ENCODE results near the gene CD2AP. TPM values are rescaled to one million over a fixed set of nuclear protein-coding genes. Genes with fewer than 3 reads are reported as not detected.

Gene CD2AP
- total and polyA plus RNA-seq, 2 experiments from 2014 or later: 13.2 to 22.8 TPM

GRCh38 chr6:47655719-47656595 is 178.4 kb downstream of the CD2AP start:
- no peak overlapping the region for H2AFZ ChIP-seq
- TF ChIP-seq EZH2phosphoT487 (IDR thresholded peaks at IDR 0.05; ENCODE audit: insufficient read depth, low read depth) (no peak), EZH2 (IDR thresholded peaks at IDR 0.05; ENCODE audit: insufficient read depth, poor library complexity, severe bottlenecking) (no peak)
- no peaks in the 10 kb centered on the region for H3K9me2 ChIP-seq (ENCODE audit: insufficient read depth)
- H3K4me3 ChIP-seq: no peak overlapping the region
- H3K27me3 ChIP-seq (replicated peaks; ENCODE audit: insufficient read depth): peaks cover 10% of the 10 kb centered on the region; the same call in 1 of the 2 replicates
- no peaks in the 10 kb centered on the region for H3K79me2 ChIP-seq (ENCODE audit: insufficient read depth)
- in situ Hi-C loops (cut with MboI): no loop called here
- no peak overlapping the region for H3K9ac ChIP-seq
- peak; percentile 53 for DNase-seq
- no peaks in the 10 kb centered on the region for H3K9me3 ChIP-seq (ENCODE audit: low read depth)
- WGBS, 2 experiments (ENCODE audit: low coverage in 1 of 2, low lambda C conversion rate in 2 of 2, missing lambda C conversion rate in 2 of 2): 55 to 58% methylated on average over 7 of the region's 7 CpGs
- H3K4me1 ChIP-seq (ENCODE audit: insufficient read depth): peaks cover 9% of the 10 kb centered on the region
- no peaks in the 10 kb centered on the region for H3F3A ChIP-seq (ENCODE audit: insufficient read depth)
- no peaks in the 10 kb centered on the region for H4K20me1 ChIP-seq (ENCODE audit: insufficient read depth)
- H3K4me2 ChIP-seq (ENCODE audit: unreplicated experiment): no peak overlapping the region
- no peak overlapping the region for H3K27ac ChIP-seq
- H3K36me3 ChIP-seq (ENCODE audit: low read depth): no peaks in the 10 kb centered on the region

DNA sequence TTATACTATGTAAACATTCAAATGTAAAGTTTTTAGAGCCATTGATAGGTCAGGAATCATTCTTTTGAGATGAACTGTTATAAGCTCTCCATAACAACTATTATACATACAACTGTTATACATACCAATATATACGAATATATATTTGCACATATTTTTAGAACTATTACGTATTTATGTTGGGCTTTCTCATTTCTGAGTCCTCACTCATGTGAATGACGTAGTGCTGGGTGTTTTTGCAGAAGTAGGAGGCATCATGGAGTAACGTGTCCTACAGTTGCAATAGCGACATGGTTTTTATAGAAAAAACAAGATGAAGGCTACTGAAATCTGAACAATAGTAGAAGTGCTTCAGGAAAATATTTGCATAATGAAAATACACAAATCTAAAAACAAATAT is 184.4 kb downstream of the CD2AP start:
- Histone ChIP-seq H3K4me2 (ENCODE audit: unreplicated experiment) (no peak overlapping the region), H3K9me3 (ENCODE audit: low read depth) (no peaks in the 10 kb centered on the region)

GRCh38 chr6:47663462-47664216 is 186.1 kb downstream of the CD2AP start:
- 68 to 74% methylated on average over 12 to 13 of the region's 13 CpGs for WGBS, 2 experiments (ENCODE audit: low coverage in 1 of 2, low lambda C conversion rate in 2 of 2, missing lambda C conversion rate in 2 of 2)
- H3K36me3 ChIP-seq (ENCODE audit: low read depth): no peaks in the 10 kb centered on the region
- no peak overlapping the region for H3K9ac ChIP-seq
- no peak for DNase-seq
- H3K79me2 ChIP-seq (ENCODE audit: insufficient read depth): no peaks in the 10 kb centered on the region
- no peak overlapping the region for H2AFZ ChIP-seq
- H3K9me2 ChIP-seq (ENCODE audit: insufficient read depth): no peaks in the 10 kb centered on the region
- H3K9me3 ChIP-seq (ENCODE audit: low read depth): no peaks in the 10 kb centered on the region
- H4K20me1 ChIP-seq (ENCODE audit: insufficient read depth): no peaks in the 10 kb centered on the region
- no peak overlapping the region for H3K27ac ChIP-seq
- TF ChIP-seq EZH2phosphoT487 (IDR thresholded peaks at IDR 0.05; ENCODE audit: insufficient read depth, low read depth): no peak
- no peak for TF ChIP-seq EZH2 (IDR thresholded peaks at IDR 0.05; ENCODE audit: insufficient read depth, poor library complexity, severe bottlenecking)
- no peak overlapping the region for H3K4me3 ChIP-seq
- H3F3A ChIP-seq (ENCODE audit: insufficient read depth): no peaks in the 10 kb centered on the region
- peaks cover 8% of the 10 kb centered on the region for H3K27me3 ChIP-seq (replicated peaks; ENCODE audit: insufficient read depth)
- in situ Hi-C loops (cut with MboI): no loop called here
- H3K4me1 ChIP-seq (ENCODE audit: insufficient read depth): no peaks in the 10 kb centered on the region
- H3K4me2 ChIP-seq (ENCODE audit: unreplicated experiment): no peak overlapping the region

More for the DNA sequence above, 184.4 kb downstream of the CD2AP start:
- Histone ChIP-seq H3K9ac (no peak overlapping the region), H3K9me2 (ENCODE audit: insufficient read depth) (no peaks in the 10 kb centered on the region), H3K4me1 (ENCODE audit: insufficient read depth) (no peaks in the 10 kb centered on the region), H2AFZ (no peak overlapping the region), H3F3A (ENCODE audit: insufficient read depth) (no peaks in the 10 kb centered on the region), H3K36me3 (ENCODE audit: low read depth) (no peaks in the 10 kb centered on the region), H3K27ac (no peak overlapping the region), H3K4me3 (no peak overlapping the region), H3K79me2 (ENCODE audit: insufficient read depth) (no peaks in the 10 kb centered on the region), H3K27me3 (replicated peaks; ENCODE audit: insufficient read depth) (peaks cover 6% of the 10 kb centered on the region; the same call in 1 of the 2 replicates), H4K20me1 (ENCODE audit: insufficient read depth) (no peaks in the 10 kb centered on the region)
- 56 to 57% methylated on average over 5 of the region's 5 CpGs for WGBS, 2 experiments (ENCODE audit: low coverage in 1 of 2, low lambda C conversion rate in 2 of 2, missing lambda C conversion rate in 2 of 2)
- DNase-seq: no peak
- TF ChIP-seq EZH2phosphoT487 (IDR thresholded peaks at IDR 0.05; ENCODE audit: insufficient read depth, low read depth): no peak
- TF ChIP-seq EZH2 (IDR thresholded peaks at IDR 0.05; ENCODE audit: insufficient read depth, poor library complexity, severe bottlenecking): no peak
- in situ Hi-C loops (cut with MboI): no loop called here

DNA sequence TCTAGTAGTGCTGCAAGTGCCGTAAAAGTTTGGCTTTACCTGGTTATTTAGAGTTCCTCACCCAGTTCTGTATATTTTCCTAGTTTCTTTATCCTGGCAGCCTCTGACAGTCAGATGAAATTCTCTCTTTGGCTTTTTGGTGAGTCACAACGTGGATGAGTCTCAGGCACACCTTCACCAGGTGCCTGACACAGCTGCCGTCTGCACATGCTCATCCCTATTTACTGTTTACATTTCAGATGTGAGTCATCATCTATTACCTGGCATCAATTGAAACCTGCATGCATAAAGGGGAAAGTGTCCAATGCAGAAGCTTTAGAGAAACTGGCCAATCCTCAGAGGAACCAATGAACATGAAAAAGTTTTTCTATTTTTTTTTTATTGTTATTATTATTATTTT is 187.5 kb downstream of the CD2AP start:
- TF ChIP-seq EZH2phosphoT487 (IDR thresholded peaks at IDR 0.05; ENCODE audit: insufficient read depth, low read depth): no peak
- TF ChIP-seq EZH2 (IDR thresholded peaks at IDR 0.05; ENCODE audit: insufficient read depth, poor library complexity, severe bottlenecking): no peak
- no peak overlapping the region for H3K9ac ChIP-seq

More for the DNA sequence above, 187.5 kb downstream of the CD2AP start:
- H3K4me1 ChIP-seq (ENCODE audit: insufficient read depth): no peaks in the 10 kb centered on the region
- no peak overlapping the region for H3K27ac ChIP-seq
- no peaks in the 10 kb centered on the region for H4K20me1 ChIP-seq (ENCODE audit: insufficient read depth)
- H3K27me3 ChIP-seq (replicated peaks; ENCODE audit: insufficient read depth): peaks cover 8% of the 10 kb centered on the region
- no peak overlapping the region for H2AFZ ChIP-seq
- 40 to 42% methylated on average over 3 of the region's 3 CpGs for WGBS, 2 experiments (ENCODE audit: low coverage in 1 of 2, low lambda C conversion rate in 2 of 2, missing lambda C conversion rate in 2 of 2)
- no peak for DNase-seq
- in situ Hi-C loops (cut with MboI): no loop called here
- H3F3A ChIP-seq (ENCODE audit: insufficient read depth): no peaks in the 10 kb centered on the region
- no peaks in the 10 kb centered on the region for H3K79me2 ChIP-seq (ENCODE audit: insufficient read depth)
- no peaks in the 10 kb centered on the region for H3K9me3 ChIP-seq (ENCODE audit: low read depth)
- H3K36me3 ChIP-seq (ENCODE audit: low read depth): no peaks in the 10 kb centered on the region
- no peak overlapping the region for H3K4me2 ChIP-seq (ENCODE audit: unreplicated experiment)
- no peak overlapping the region for H3K4me3 ChIP-seq
- H3K9me2 ChIP-seq (ENCODE audit: insufficient read depth): no peaks in the 10 kb centered on the region
